Spleen (tissue), 11 donors: ENCODE results near the gene KLHDC8A. TPM values are rescaled to one million over a fixed set of nuclear protein-coding genes. Genes with fewer than 3 reads are reported as not detected.

Experiments
- DNase-seq: peaks from one replicate; pipeline ENCODE4 v3.0.0-alpha.2; 2020
- H3K27ac ChIP-seq, 8 donors: fragments of 200-600 bp; sonication (generic) in 7 of 8; 1 replicate in 4 of 8; 2 replicates in 4 of 8; pipeline versions ENCODE4 v1.5.0 to v1.8.0; 2016 to 2021; ENCODE audit warnings: inconsistent platforms in 4 of 8, mild to moderate bottlenecking in 4 of 8, moderate library complexity in 1 of 8
- H3K27me3 ChIP-seq, 7 donors: fragments of 200-600 bp; sonication (generic) in 6 of 7; replicated peaks in 1 of 7; 1 replicate in 4 of 7; 2 replicates in 3 of 7; pipeline versions ENCODE4 v1.5.0 to v1.8.0; 2016 to 2021; ENCODE audit warnings: inconsistent platforms in 3 of 7, mild to moderate bottlenecking in 1 of 7
- H3K36me3 ChIP-seq, 6 donors: fragments of 200-600 bp; sonication (generic) in 5 of 6; 1 replicate in 4 of 6; 2 replicates in 2 of 6; pipeline versions ENCODE4 v1.5.0 to v1.8.0; 2016 to 2021; ENCODE audit warnings: inconsistent platforms in 2 of 6
- H3K4me1 ChIP-seq, 6 donors: fragments of 200-600 bp; sonication (generic) in 5 of 6; 1 replicate in 3 of 6; 2 replicates in 3 of 6; pipeline versions ENCODE4 v1.5.0 to v1.8.0; 2016 to 2021; ENCODE audit warnings: inconsistent platforms in 3 of 6
- H3K4me3 ChIP-seq, 8 donors: fragments of 200-600 bp; sonication (generic) in 7 of 8; 1 replicate in 4 of 8; 2 replicates in 4 of 8; pipeline versions ENCODE4 v1.5.0 to v1.8.0; 2016 to 2021; ENCODE audit warnings: inconsistent platforms in 4 of 8, mild to moderate bottlenecking in 4 of 8, moderate library complexity in 2 of 8
- H3K9me3 ChIP-seq, 8 donors: fragments of 200-600 bp; sonication (generic) in 7 of 8; 1 replicate in 4 of 8; 2 replicates in 4 of 8; pipeline versions ENCODE4 v1.5.0 to v1.8.0; 2016 to 2021; ENCODE audit warnings: inconsistent platforms in 4 of 8
- CTCF ChIP-seq, 11 experiments: fragments of 200-600 bp in 7 of 11; fragments of 450-650 bp in 4 of 11; sonication (generic) in 4 of 11; IDR thresholded peaks in 8 of 11; conservative IDR thresholded peaks in 3 of 11; 1 replicate in 7 of 11; 2 replicates in 4 of 11; pipeline versions ENCODE4 v1.4.0 to v1.8.0; 2016 to 2021; ENCODE audit warnings: antibody characterized with exemption in 11 of 11, inconsistent platforms in 4 of 11, mild to moderate bottlenecking in 1 of 11
- POLR2A ChIP-seq, 3 donors: fragments of 450-650 bp; IDR thresholded peaks; one replicate each; pipeline ENCODE4 v1.5.1; 2017; ENCODE audit warnings: antibody characterized with exemption in 3 of 3, mild to moderate bottlenecking in 1 of 3
- POLR2AphosphoS5 ChIP-seq, 3 donors: sonication (generic); formaldehyde crosslinking; IDR thresholded peaks; one replicate each; pipeline ENCODE4 v1.5.1; 2017; ENCODE audit warnings: antibody characterized with exemption in 3 of 3
- WGBS, 5 donors: extraction: QIAGEN DNeasy Blood & Tissue Kit in 3 of 5; methylation state at CpG; one replicate each; pipeline versions ENCODE4 v1.1.5 to v1.1.7; 2013 to 2018; 5-methylcytosine and 5-hydroxymethylcytosine counted together
- intact Hi-C: fragments of 100-400 bp; cut with DNase I; formaldehyde crosslinking; loops from one replicate; pipeline ENCODE4 v1.15.0; 2023; ENCODE audit warnings: low total_unique reads
- polyA plus RNA-seq, 3 donors: library from polyadenylated mRNA; stranded (reverse); fragments of 200-250 nt; gene quantifications; one replicate each; pipeline ENCODE4 v1.2.1, GENCODE V29; 2013
- total RNA-seq, 7 donors: library from RNA; depleted of rRNA in 3 of 7; stranded (reverse); fragments of >200 nt in 3 of 7; fragmentation: NEBNext Ultra II Directional in 4 of 7; extraction: Animal tissue kit (Norgen Biotek cat#: 25700) in 4 of 7; gene quantifications; one replicate each; pipeline versions ENCODE4 v1.1.0 to v1.2.1, GENCODE V29; 2016 to 2021
- donor health status: healthy with polysubstance abuse.
- donor health status: DM: no; HTN: no; CAD: no; lungs with moderate emphysema.
- donor health status: DM: no; HTN: no; CAD: no.
- donor health status: Bipolar disorder and iron deficiency.
- donor health status: healthy.
- donor health status: DM: no; HTN: no; CAD: no.
- donor health status: DM: yes; HTN: yes; CAD: no.

KLHDC8A gene
- total and polyA plus RNA-seq, 10 donors, result 0.17 to 2.8 (median 0.48) TPM; not detected in 3

GRCh38 chr1:205319081-205320018 lies 37.4 kb downstream of the KLHDC8A start:
- no peaks in the 10 kb centered on the region for H3K9me3 ChIP-seq
- H3K36me3 ChIP-seq, result peaks cover 0 to 6% (median 0%) of the 10 kb centered on the region in 6 donors
- peaks cover 53 to 88% (median 74%) of the 10 kb centered on the region in 6 donors for H3K4me1 ChIP-seq
- intact Hi-C loops, result no loop called here
- no peaks in the 10 kb centered on the region for H3K27me3 ChIP-seq
- peak overlapping the region; percentile 19 to 97 (median 95) for H3K27ac ChIP-seq
- TF ChIP-seq POLR2AphosphoS5 (IDR thresholded peaks at IDR 0.05) (peak; percentile 35 to 71 (median 40)), POLR2A (IDR thresholded peaks at IDR 0.05) (no peak)
- peak overlapping the region; percentile 64 to 95 (median 87) for H3K4me3 ChIP-seq
- 9 to 16% (median 13%) methylated on average over 5 to 6 of the region's 6 CpGs for WGBS, 5 donors
- DNase-seq, result peak; percentile 81

GRCh38 chr1:205318231-205318991 lies 38.3 kb downstream of the KLHDC8A start:
- Histone ChIP-seq H3K4me1 (peaks cover 61 to 89% (median 83%) of the 10 kb centered on the region in 6 donors), H3K9me3 (no peaks in the 10 kb centered on the region), H3K4me3 (peak overlapping the region in 6 of 8 donors; percentile 9 to 93 (median 84)), H3K27me3 (no peaks in the 10 kb centered on the region), H3K36me3 (peaks cover 0 to 6% (median 0%) of the 10 kb centered on the region in 6 donors), H3K27ac (peak overlapping the region; percentile 19 to 97 (median 95))
- DNase-seq, result no peak
- intact Hi-C loops, result no loop called here
- TF ChIP-seq POLR2AphosphoS5 (IDR thresholded peaks at IDR 0.05), result no peak
- TF ChIP-seq POLR2A (IDR thresholded peaks at IDR 0.05), result no peak
- no peak for TF ChIP-seq CTCF (IDR thresholded peaks at IDR 0.05 in 8 of 11, conservative IDR thresholded peaks at IDR 0.05 in 3 of 11)
- WGBS, 5 donors, result 71 to 84% (median 74%) methylated on average over 6 of the region's 6 CpGs

- H3K36me3 ChIP-seq, result peaks cover 0 to 6% (median 0%) of the 10 kb centered on the region in 6 donors
- WGBS, 5 donors, result 33 to 54% (median 46%) methylated on average over 6 to 7 of the region's 7 CpGs
- TF ChIP-seq CTCF (IDR thresholded peaks at IDR 0.05 in 8 of 11, conservative IDR thresholded peaks at IDR 0.05 in 3 of 11), result no peak
- TF ChIP-seq POLR2A (IDR thresholded peaks at IDR 0.05), result no peak
- peak in 2 of 3 donors; percentile 36 to 63 for TF ChIP-seq POLR2AphosphoS5 (IDR thresholded peaks at IDR 0.05)
- no peaks in the 10 kb centered on the region for H3K9me3 ChIP-seq
- H3K27me3 ChIP-seq, result no peaks in the 10 kb centered on the region
- intact Hi-C loops, result no loop called here
- peak overlapping the region; percentile 12 to 97 (median 95) for H3K27ac ChIP-seq
- peak overlapping the region in 2 of 8 donors; percentile 16 to 93 for H3K4me3 ChIP-seq
- DNase-seq, result peak; percentile 81
- peaks cover 71 to 95% (median 92%) of the 10 kb centered on the region in 6 donors for H3K4me1 ChIP-seq
Observed at GRCh38 chr1:205317311-205317917, 39.3 kb downstream of the KLHDC8A start.

- 23 to 32% (median 26%) methylated on average over 2 of the region's 2 CpGs for WGBS, 5 donors
- TF ChIP-seq CTCF (IDR thresholded peaks at IDR 0.05 in 8 of 11, conservative IDR thresholded peaks at IDR 0.05 in 3 of 11) (no peak), POLR2AphosphoS5 (IDR thresholded peaks at IDR 0.05) (no peak), POLR2A (IDR thresholded peaks at IDR 0.05) (no peak)
- Histone ChIP-seq H3K27ac (peak overlapping the region; percentile 16 to 97 (median 93)), H3K4me3 (peak overlapping the region in 2 of 8 donors; percentile 2 to 93), H3K9me3 (no peaks in the 10 kb centered on the region), H3K27me3 (no peaks in the 10 kb centered on the region), H3K4me1 (peaks cover 76 to 100% (median 95%) of the 10 kb centered on the region in 6 donors), H3K36me3 (peaks cover 0 to 13% (median 3%) of the 10 kb centered on the region in 6 donors)
- DNase-seq, result no peak
- intact Hi-C loops, result no loop called here
Observed at GRCh38 chr1:205316161-205316566, 40.6 kb downstream of the KLHDC8A start.
